ENCODE measurements around the gene FBXO42.
"Not testable (repeated sequence)": the region's sequence is repeated elsewhere in the genome, so short reads cannot be mapped to it uniquely, and the experiment has no call there.

The FBXO42 gene

DNA sequence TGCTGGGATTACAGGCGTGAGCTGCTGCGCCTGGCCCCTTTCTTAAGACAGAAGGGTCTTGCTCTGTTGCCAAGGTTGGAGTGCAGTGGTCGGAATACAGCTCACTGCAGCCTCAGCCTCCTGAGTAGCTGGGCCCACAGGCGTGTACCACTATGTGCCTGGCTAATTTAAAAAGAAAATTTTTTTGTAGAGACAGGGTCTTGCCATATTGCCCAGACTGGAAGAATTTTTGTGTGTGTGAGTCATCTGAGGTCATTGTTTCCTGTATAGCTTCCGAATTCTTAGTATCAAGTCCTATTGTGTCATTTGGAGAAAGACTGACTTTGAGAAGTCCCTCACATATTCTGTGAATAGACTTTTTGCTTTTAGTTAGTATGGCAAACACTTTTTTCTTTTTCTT, 19.4 kb upstream of the FBXO42 start:
- DNase-seq, result peak; percentile 29

GRCh38 chr1:16369821-16370220, 17.5 kb upstream of the FBXO42 start:
- no peak for DNase-seq

- DNase-seq, result no peak
Observed at GRCh38 chr1:16367968-16368890, 15.9 kb upstream of the FBXO42 start.

- peak; percentile 83 for DNase-seq
Observed at GRCh38 chr1:16367258-16367967, 15.1 kb upstream of the FBXO42 start.

GRCh38 chr1:16366722-16367257, 14.5 kb upstream of the FBXO42 start, which contains the start of gene SZRD1:
TSS of gene SZRD1 (plus strand) at chr1:16367242. CDS start at chr1:16367258, 16 bp downstream.
- DNase-seq, result peak; percentile 98

- DNase-seq, result not testable (repeated sequence)
Observed at GRCh38 chr1:16365146-16365498, 12.8 kb upstream of the FBXO42 start.

DNA sequence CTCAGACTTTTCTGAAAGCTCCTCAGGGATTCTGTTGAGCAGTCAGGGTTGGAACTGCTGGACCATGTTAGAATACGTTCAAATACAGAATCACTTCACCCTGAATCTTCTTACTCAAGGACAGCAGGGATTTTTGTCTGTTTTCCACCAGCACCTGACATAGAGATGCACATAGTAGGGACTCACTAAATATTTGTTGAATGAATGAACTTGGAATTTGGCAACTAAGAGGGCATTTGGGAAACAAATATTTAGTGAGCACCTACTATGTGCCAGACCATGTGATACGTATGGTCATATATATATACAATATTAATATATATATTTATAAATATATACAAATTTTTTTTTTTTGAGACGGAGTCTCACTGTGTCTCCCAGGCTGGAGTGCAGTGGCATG, 4.6 kb upstream of the FBXO42 start:
- no peak for DNase-seq

DNA sequence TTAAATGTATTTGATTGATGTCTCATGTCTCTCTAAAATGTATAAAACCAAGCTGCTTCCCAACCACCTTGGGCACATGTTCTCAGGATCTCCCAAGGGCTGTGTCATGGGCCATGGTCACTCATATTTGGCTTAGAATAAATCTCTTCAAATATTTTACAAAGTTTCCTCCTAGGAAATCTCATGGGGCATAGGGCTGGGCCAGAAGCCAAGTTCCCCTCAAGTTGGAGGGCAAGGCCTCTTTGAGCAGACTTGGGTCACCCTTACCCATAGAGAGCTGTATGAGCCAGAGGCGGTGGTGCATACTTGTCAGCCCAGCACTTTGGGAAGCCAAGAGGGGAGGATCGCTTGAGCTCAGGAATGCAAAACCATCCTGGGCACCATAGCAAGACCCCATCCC, 2.3 kb upstream of the FBXO42 start:
- DNase-seq, result no peak

- DNase-seq, result no peak
Observed at GRCh38 chr1:16352842-16353535, 709 bp upstream of the FBXO42 start.

- no peak for DNase-seq
Observed at GRCh38 chr1:16351456-16351993, 755 bp downstream of the FBXO42 start.

DNA sequence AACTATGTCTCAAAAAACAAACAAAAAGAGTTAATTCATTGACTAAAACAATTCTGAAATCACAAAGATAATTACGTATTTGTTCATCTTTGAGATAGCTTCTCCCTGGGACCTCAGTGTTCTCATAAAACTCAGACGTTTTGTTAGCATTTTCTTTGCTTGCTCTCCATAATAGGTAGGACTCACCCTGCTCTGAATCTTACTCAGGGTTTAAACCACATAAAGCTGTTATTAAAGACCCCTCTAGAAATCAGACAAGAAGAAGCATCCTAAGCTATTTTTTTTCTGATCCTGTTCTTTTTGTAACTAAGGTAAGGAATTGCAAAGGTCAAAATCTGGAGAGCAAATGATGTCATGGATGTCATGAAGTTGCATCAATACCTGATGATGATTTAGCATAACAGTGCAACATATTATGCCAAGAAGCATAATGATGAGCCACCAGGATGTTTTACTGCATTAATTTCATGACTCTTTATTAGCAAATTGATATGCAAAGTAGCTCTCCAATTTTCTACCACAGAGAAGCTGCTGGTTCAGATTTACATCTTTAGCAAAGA, 2.4 kb downstream of the FBXO42 start:
- DNase-seq, result no peak

DNA sequence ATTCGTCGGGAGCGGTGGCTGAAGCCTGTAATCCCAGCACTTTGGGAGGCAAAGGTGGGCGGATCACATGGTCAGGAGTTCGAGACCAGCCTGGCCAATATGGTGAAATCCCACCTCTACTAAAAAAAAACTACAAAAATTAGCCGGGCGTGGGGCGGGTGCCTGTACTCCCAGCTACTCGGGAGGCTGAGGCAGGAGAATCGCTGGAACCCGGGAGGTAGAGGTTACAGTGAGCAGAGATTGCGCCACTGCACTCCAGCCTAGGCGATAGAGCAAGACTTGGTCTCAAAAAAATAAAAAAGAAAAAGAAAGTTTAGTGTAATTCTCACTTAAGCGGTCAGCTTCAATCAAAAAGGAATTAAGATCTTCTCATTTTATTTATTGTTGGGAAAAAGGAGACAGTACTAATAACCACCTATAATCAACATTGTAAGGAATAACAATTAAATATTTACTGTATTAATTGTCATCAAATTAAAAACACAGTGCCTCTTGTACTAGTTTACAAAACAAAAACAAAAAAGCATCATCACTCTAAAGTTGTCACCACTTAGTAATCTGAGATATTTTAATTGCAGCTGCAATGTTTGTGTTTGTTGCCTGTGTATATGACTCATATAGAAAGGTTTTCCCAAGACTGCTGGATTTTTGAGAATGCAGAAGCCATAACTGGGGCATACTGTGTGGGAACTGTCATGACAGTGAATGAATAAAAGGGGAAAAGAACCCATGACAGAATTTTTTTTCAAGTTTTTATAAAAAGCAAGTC, 3.7 kb downstream of the FBXO42 start:
- DNase-seq, result peak; percentile 62

- DNase-seq, result not testable (repeated sequence)
Observed at GRCh38 chr1:16343276-16343675, 9.0 kb downstream of the FBXO42 start.

DNA sequence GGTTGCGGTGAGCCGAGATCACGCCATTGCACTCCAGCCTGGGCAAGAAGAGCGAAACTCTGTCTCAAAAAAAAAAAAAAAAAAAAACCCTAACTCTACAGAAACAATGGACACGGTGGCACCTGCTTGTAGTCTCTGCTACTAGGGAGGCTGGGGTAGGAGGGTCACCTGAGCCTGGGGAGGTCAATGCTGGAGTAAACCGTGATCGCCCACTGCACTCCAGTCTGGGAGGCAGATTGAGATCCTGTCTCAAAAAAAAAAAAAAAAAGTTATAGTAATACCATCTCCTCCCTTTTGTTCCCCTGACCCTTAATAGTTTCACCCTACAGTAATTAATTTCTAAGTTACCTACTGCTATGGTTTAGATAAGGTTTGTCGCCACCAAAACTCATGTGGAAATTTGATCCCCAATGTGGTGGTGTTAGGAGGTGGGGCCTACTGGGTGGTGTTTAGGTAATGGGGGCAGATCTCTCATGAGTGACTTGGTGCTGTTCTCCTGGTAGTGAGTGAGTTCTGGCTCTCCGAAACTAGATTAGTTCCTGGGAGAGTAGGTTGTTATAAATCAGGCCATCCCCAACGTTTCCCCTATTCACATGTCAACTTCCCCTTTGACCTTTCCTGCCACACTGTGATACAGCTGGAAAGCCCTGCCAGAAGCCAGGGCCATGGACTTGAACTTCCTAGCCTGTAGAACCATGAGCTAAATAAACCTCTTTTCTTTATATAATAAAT, 9.8 kb downstream of the FBXO42 start:
- DNase-seq, result no peak

DNA sequence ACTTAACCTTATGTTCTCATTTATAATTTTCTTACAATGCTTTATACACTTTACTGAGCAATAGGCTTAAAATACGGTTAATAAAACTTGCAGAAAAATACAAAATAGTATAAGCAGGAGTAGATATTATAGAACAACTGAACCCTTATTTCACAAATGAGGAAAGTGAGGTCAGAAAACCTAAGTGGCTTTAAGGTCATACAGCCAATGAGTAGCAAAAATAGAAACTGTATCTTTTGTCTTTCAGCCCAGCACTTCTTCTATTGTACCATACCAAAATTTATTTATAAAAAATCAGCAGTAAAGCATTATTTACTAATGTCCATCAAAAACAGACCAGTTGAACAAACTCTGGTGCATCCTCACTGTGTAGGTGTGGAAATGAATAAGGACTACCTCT, 11.6 kb downstream of the FBXO42 start:
- DNase-seq, result no peak

DNA sequence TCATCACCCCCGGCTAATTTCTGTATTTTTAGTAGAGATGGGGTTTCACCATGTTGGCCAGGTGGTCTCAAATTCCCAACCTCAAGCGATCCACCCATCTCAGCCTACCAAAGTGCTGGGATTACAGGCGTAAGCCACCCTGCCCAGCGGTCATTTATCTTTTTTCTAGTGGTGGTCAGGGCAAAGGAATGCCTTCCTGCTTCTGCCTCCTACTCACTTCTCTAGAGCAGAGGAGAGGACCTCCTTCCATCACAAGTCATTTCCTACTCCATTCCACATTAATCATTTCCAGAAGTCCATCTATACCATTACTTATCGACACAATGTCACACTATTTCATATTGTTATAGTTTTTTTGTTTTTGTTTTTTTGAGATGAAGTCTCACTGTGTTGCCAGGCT, 13.3 kb downstream of the FBXO42 start:
- no peak for DNase-seq

GRCh38 chr1:16334655-16335340, 17.5 kb downstream of the FBXO42 start:
- DNase-seq, result no peak

DNA sequence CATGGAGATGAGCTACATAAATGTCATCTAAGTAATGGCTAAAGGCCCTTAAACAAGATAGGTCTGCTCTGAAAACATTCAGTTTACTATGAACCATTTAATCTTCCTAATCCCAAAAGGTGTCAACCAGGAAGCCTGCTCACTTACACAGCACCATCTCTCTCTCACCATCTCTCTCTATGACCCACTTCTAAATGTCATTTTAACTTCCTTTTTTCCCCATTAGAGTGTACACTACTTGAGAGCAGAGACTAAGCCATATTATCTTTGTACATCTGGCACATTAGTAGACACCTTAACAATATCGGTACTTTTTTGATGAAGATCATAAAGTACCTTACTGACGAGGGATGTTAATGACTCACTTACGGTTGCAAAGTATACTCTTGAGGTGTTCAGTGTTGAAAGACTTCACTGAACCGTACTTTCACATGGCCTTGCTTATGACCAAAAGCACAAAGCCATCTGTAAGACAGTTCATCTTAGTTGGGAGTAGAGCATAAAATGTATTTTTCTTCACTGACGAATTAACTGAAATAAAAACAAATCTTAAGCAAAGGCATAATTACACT, 25.4 kb downstream of the FBXO42 start:
- no peak for DNase-seq

GRCh38 chr1:16324456-16324890, 27.8 kb downstream of the FBXO42 start:
- DNase-seq, result peak; percentile 28
